NCI-H2196 treated with DMSO at 0.1 percent for 48 hours (cell line): ENCODE results near the gene IFFO2.
"Not testable (repeated sequence)": the region's sequence is repeated elsewhere in the genome, so short reads cannot be mapped to it uniquely, and the experiment has no call there.

Experiments used
- DNase-seq: peaks from one replicate; lab custom pipeline; 2025; ENCODE audit not compliant: unreplicated experiment; lab: John Stamatoyannopoulos, UW

The IFFO2 gene

GRCh38 chr1:18900303-18900841, 56.1 kb downstream of the IFFO2 start:
- DNase-seq, result no peak

GRCh38 chr1:18899363-18900049, 57.0 kb downstream of the IFFO2 start:
- no peak for DNase-seq

- DNase-seq, result no peak
Measured at GRCh38 chr1:18898567-18898966, 57.9 kb downstream of the IFFO2 start.

DNA sequence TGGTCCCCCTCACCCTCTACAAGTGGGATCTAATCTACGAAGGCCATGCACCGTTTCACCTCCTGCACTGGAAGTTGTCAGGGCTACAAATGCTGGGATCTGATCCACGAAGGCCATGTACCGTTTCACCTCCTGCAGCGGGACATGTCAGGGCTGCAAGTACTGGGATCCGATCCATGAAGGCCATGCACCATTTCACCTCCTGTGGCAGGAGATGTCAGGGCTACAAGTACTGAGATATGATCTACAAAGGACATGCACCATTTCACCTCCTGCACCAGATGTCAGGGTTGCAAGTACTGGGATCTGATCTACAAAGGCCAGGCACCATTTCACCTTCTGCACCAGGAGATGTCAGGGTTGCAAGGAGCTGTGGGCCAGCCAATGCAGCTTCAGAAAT, 61.2 kb downstream of the IFFO2 start:
- no peak for DNase-seq

- no peak for DNase-seq
Measured at GRCh38 chr1:18893120-18893519, 63.4 kb downstream of the IFFO2 start.

DNA sequence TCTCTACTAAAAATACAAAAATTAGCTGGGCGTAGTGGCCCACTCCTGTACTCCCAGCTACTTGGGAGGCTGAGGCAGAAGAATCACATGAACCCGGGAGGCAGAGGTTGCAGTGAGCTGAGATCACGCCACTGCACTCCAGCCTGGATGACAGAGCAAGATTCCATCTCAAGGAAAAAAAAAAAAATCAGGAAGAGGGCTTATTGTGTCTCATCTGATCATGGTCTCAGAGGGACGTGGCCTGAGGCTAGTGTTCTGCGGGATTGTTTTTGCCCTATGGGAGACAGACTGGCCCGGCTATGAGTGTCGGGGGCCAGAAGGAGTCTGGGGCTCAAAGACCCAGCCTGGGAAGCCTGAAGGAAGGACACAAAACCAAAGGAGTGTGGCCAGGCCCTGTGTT, 64.6 kb downstream of the IFFO2 start:
- DNase-seq, result not testable (repeated sequence)

GRCh38 chr1:18891426-18891780, 65.1 kb downstream of the IFFO2 start:
- no peak for DNase-seq

DNA sequence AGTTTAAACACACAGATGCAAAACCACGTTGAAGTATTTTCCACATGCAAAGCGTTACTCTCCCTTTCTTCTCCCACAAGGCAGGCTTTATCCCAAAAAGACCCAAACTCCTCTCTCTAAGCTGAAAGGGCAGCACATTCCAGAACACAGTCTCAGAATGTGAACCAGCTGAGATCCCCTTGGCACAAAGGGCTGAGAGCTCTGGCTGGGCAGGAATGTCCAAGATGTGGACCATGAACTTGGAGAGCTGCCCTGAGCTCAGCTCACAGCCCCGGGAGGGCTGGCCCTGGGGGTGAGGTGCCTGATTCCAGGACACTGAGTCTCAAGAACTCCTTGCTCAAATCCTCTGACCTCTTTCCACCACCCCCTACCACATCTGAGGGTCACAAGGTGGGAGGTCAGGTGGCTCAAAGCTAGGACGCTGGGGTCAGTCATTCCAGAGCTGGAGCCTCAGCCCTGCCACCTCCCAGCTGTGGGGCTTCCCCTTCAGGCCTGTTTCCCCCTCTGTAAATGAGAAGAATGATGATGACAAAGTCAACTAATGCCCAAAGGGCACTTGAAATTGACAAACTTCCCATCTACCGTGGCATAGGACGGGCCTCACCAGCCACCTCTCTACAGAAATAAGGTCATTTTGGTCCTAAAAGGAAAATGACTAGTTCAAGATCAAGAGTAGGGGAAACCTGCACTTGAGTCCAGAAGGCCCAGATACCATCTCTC, 65.6 kb downstream of the IFFO2 start:
- DNase-seq, result no peak

DNA sequence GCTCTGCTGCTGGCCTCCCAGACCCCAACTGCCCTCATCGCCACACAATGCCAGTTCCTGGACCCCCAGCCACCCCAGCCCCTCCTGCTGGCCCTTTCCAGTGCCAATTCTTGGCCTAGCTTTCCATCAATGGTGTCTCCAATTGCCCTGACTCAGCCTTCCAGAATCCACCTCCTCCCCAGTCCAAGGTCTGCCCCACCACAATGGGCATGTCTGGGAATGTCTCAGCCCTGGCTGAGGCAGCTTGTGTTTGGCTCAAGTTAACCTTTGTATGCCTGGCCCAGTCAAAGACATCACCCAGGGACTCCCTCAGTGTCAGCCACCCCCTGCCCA, 70.5 kb downstream of the IFFO2 start:
- DNase-seq, result no peak

- DNase-seq, result no peak
Measured at GRCh38 chr1:18885311-18886002, 71.0 kb downstream of the IFFO2 start.

DNA sequence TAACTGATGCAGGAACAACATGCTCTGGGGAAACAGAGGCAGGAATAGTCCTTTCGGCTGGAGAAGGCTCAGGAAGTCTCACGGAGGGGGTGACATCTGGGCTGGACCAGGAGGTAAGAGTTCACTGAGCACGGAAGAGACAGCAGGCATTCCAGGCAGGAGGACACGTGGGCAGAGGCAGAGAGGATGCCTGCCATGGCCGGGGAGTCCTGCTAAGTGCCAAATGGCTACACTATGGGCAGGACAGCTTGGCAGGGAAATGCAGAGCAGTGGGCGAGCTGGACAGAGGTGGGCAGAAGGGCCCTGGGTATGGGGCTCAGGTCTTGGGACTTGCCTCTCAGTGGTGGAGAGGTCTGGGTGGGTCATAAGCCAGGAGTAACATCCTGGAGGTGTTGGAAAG, 71.7 kb downstream of the IFFO2 start:
- DNase-seq, result no peak

- DNase-seq, result no peak
Measured at GRCh38 chr1:18884419-18884717, 72.1 kb downstream of the IFFO2 start.

GRCh38 chr1:18883636-18884418, 72.6 kb downstream of the IFFO2 start:
- DNase-seq, result no peak

GRCh38 chr1:18883079-18883478, 73.4 kb downstream of the IFFO2 start:
- no peak for DNase-seq

DNA sequence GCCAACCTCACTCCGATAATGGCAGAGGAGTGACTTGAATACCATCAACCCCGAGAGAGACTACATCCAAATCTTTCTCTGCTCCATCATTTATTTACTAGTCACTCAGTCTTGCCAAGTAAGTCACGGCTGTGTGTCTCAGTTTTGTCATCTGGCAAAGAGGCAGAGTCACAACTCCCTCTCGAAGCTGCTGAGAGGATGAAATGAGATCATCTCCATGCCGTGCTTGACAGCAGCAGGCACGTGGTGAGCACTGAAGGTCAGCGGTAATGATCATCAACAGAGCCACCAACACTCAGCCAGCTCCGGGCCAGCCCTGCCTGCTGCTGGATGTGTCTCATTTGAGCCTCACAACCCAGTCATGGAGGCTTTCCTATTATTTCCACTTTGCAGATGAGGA, 74.0 kb downstream of the IFFO2 start:
- DNase-seq, result no peak

DNA sequence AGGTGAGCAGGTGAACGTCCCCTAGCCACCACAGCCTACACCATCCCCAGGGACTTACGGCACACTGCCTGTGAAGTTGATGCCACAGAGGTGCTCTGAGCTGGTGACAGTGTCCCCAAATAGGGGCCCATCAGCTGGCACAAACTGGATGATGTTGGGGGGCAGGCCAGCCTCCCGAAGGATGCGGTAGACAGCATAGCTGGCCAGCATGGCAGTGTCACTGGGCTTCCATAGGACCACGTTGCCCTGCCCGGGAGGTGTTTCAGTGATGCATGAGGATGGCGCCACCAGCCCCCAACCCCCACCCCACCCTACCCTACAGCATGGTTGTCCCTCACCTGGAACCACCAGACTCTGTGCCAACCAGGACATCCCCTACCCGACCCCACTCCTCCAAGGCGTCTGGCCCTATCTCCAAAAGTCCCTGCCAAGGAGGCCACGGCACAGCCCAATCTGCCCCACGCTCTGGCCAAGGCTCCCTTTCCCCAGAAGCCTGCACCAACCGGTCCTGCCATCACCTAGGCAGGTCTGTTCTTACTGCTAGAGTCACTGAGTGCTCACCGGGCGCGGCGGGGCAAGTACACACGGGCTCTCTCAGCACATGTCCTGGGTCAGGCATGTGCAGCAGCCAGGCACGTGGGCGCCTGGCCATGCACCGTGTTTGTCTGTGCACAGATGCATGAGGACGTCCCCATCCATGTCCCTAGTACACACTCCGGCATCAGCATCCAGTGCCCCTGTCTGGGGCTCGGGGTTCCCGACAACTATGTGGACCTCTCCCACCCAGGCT, 74.6 kb downstream of the IFFO2 start:
- no peak for DNase-seq

- no peak for DNase-seq
Measured at GRCh38 chr1:18881164-18881563, 75.3 kb downstream of the IFFO2 start.

DNA sequence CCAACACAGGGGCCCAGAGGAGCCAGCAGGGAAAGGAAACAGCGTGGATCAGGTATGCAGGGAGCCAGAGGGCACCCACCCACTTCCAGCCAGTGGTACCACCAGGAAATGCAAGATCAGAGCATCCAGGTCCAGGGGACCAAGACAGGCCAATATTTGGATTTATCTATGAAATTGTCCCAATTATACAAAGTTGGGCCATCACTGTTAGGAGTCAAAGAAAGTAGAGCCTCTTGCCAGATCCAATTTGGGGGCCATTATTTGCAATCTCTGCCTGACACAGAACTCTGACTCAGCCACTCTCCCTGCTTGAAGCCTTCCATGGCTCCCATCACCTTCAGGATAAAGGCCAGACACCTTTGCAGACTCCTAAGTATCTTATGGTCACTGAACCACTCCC, 75.9 kb downstream of the IFFO2 start:
- no peak for DNase-seq

- no peak for DNase-seq
Measured at GRCh38 chr1:18879791-18880309, 76.6 kb downstream of the IFFO2 start.

GRCh38 chr1:18879215-18879790, 77.2 kb downstream of the IFFO2 start:
- no peak for DNase-seq
